ENCODE data around the gene HIVEP1. TPM values are rescaled to one million over a fixed set of nuclear protein-coding genes. Genes with fewer than 3 reads are reported as not detected.

HIVEP1 gene
- total RNA-seq, 4 donors from 2014 or later, result 15.2 to 26.9 (median 17.6) TPM

GRCh38 chr6:12189150-12189549 is 177.0 kb downstream of the HIVEP1 start:
- TF ChIP-seq CTCF (IDR thresholded peaks at IDR 0.05) (no peak), POLR2AphosphoS5 (IDR thresholded peaks at IDR 0.05) (no peak), EP300 (IDR thresholded peaks at IDR 0.05) (no peak), POLR2A (IDR thresholded peaks at IDR 0.05) (no peak)
- no peaks in the 10 kb centered on the region for H3K4me1 ChIP-seq
- H3K4me3 ChIP-seq, result no peak overlapping the region
- no peaks in the 10 kb centered on the region for H3K36me3 ChIP-seq
- peaks cover 0 to 2% (median 0%) of the 10 kb centered on the region in 3 donors for H3K9me3 ChIP-seq
- no peak overlapping the region for H3K27ac ChIP-seq
- H3K27me3 ChIP-seq, result no peaks in the 10 kb centered on the region
- ATAC-seq, result no peak

GRCh38 chr6:12189661-12190060 is 177.5 kb downstream of the HIVEP1 start:
- no peak for ATAC-seq
- TF ChIP-seq POLR2A (IDR thresholded peaks at IDR 0.05) (no peak), POLR2AphosphoS5 (IDR thresholded peaks at IDR 0.05) (no peak), EP300 (IDR thresholded peaks at IDR 0.05) (no peak), CTCF (IDR thresholded peaks at IDR 0.05) (no peak)

GRCh38 chr6:12190252-12190651 is 178.1 kb downstream of the HIVEP1 start:
- 84 to 85% methylated on average over 7 of the region's 7 CpGs for WGBS, 2 donors (ENCODE audit: low coverage in 1 of 2)
- ATAC-seq, result no peak
- TF ChIP-seq EP300 (IDR thresholded peaks at IDR 0.05), result no peak
- no peak for TF ChIP-seq POLR2A (IDR thresholded peaks at IDR 0.05)
- TF ChIP-seq POLR2AphosphoS5 (IDR thresholded peaks at IDR 0.05), result no peak
- no peak for TF ChIP-seq CTCF (IDR thresholded peaks at IDR 0.05)
- Histone ChIP-seq H3K4me3 (no peak overlapping the region), H3K27ac (no peak overlapping the region), H3K27me3 (no peaks in the 10 kb centered on the region), H3K4me1 (no peaks in the 10 kb centered on the region), H3K9me3 (peaks cover 0 to 2% (median 0%) of the 10 kb centered on the region in 3 donors), H3K36me3 (no peaks in the 10 kb centered on the region)

More at GRCh38 chr6:12189661-12190060, 177.5 kb downstream of the HIVEP1 start:
- Histone ChIP-seq H3K27me3 (no peaks in the 10 kb centered on the region), H3K36me3 (no peaks in the 10 kb centered on the region), H3K4me1 (no peaks in the 10 kb centered on the region), H3K4me3 (no peak overlapping the region), H3K27ac (no peak overlapping the region), H3K9me3 (peaks cover 0 to 2% (median 0%) of the 10 kb centered on the region in 3 donors)

- Histone ChIP-seq H3K4me1 (no peaks in the 10 kb centered on the region), H3K9me3 (no peaks in the 10 kb centered on the region), H3K36me3 (no peaks in the 10 kb centered on the region), H3K27ac (no peak overlapping the region), H3K27me3 (no peaks in the 10 kb centered on the region), H3K4me3 (no peak overlapping the region)
- ATAC-seq, result no peak
- no peak for TF ChIP-seq POLR2A (IDR thresholded peaks at IDR 0.05)
- TF ChIP-seq CTCF (IDR thresholded peaks at IDR 0.05), result no peak
- no peak for TF ChIP-seq POLR2AphosphoS5 (IDR thresholded peaks at IDR 0.05)
- TF ChIP-seq EP300 (IDR thresholded peaks at IDR 0.05), result no peak
- 75 to 84% methylated on average over 6 of the region's 6 CpGs for WGBS, 2 donors (ENCODE audit: low coverage in 1 of 2)
These were observed 184.3 kb downstream of the HIVEP1 start for GRCh38 chr6:12196326-12196936.

GRCh38 chr6:12198851-12199250 is 186.7 kb downstream of the HIVEP1 start:
- Histone ChIP-seq H3K36me3 (no peaks in the 10 kb centered on the region), H3K27ac (no peak overlapping the region), H3K4me1 (no peaks in the 10 kb centered on the region), H3K9me3 (no peaks in the 10 kb centered on the region), H3K4me3 (no peak overlapping the region), H3K27me3 (no peaks in the 10 kb centered on the region)
- WGBS, 2 donors (ENCODE audit: low coverage in 1 of 2), result 92 to 94% methylated on average over 3 of the region's 3 CpGs
- no peak for TF ChIP-seq EP300 (IDR thresholded peaks at IDR 0.05)
- TF ChIP-seq POLR2A (IDR thresholded peaks at IDR 0.05), result no peak
- TF ChIP-seq CTCF (IDR thresholded peaks at IDR 0.05), result no peak
- TF ChIP-seq POLR2AphosphoS5 (IDR thresholded peaks at IDR 0.05), result no peak
- no peak for ATAC-seq
